NCI-H1417 (cell line): ENCODE results near the gene AOAH.

Source experiments
- DNase-seq, 3 experiments: peaks; one replicate each; lab custom pipeline; 2025; lab: John Stamatoyannopoulos, UW

AOAH gene

DNA sequence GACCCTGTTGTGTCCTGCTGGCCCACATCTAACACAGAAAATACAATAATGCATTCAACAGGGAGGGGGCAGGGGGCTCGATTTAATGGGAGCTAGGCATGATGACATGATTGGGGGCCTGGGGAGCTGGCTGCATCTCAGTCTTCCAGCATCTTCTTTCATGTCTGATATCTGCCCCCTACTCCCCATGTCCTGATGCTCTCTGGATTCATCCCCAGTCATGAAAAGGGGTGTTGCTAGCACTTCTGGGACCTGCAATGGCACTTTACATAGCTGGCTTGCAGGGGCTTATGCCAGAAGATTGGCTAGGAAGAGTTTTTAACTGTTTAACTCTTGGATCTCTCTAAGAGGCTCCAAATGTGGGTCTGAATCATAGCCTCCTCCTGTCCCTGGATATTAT is 94.9 kb downstream of the AOAH start:
- DNase-seq: no peak

DNA sequence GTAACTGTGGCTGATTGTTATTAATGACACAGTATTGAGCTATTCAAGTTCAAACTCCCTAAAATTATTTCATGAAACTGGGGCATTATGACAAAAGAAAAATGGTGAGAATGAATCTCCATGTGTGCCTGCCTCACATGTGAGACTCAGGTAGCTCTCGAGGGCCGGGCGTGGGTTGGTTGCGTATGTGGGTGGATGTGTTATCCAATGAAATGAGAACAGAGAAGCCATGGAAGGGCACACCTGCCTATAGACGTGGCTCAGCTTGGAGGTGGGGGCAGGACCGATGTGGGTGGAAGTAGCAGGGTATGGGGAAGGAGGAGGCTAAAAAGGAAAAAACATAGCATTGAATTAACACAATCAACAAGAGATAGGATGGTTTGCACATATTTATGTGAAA is 96.5 kb downstream of the AOAH start:
- DNase-seq: no peak

DNA sequence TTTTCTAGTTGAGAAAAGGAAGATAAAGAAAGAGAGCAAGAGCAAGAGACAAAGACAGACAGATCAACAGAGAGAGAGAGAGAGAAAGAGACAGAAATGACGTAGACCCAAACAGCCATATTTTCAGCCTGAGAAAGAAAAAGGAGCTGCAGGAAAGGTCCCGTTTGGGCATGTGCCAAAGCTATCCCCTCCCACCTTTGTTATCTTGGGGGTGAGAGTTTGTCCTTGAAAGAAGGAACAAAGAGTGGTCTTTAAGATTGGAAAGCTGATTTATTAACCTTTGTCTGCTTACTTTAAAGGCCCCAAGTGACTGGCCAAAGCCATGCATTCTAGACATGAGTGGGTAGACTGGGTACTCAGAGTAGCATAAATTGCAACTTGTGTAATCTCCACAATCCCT is 98.2 kb downstream of the AOAH start:
- DNase-seq: no peak

DNA sequence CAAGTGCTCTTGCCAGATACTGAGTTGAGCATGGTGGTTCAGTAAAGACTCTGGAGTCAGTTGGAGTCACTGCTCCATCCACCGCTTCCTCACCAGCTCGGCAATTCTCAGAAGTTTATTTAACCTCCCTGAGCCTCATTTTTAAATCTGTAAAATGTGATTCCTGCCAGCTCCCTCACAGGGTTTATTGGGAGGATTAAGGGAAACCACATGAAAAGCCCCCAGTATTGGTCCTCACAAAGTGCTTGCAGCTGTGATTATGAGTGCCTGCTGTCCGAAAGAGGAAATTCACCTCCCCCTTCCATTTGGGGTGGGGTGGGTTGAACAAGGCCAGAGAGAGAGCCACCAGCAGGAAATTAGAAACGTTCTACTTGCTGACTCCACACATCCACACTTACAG is 99.0 kb downstream of the AOAH start:
- no peak for DNase-seq

DNA sequence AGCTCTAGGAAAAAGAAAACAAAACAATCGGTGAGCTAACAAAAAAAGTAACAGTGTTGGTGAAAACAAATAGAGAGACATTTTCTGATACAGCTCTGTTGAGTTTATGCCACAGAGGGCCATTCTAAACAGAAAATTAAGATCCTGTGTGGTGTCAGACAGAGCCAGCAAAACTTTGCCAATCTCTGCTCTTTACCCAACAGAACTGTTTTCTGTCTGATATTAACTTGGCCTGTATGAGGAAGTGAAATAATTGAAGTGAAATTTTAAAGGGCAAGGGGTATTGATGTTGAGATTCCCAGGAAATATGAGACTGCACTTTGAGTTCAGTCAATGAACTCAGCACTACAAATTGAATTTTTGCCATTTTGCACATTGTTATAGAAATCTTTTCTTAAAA is 101.0 kb downstream of the AOAH start:
- no peak for DNase-seq

DNA sequence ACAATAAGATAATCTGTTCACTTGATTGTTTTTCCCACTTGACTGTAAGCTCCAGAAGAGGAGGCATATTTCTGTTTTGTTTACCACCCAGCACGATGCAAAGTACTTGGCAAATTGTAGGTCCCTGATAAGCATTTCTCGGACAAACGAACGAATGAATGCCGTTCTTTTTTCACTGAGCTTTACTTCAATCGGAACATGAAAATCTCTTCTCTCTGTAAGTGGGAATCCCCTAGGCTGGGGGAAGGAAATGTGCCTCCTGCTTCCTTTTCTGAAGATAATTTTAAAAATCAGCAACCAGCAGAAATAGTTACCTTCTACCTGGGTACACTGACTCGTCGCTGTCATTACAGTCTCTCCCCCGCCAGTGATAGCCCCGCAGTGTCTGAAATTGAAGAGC is 102.9 kb downstream of the AOAH start:
- peak in 1 of 3 experiments; percentile 28 for DNase-seq

DNA sequence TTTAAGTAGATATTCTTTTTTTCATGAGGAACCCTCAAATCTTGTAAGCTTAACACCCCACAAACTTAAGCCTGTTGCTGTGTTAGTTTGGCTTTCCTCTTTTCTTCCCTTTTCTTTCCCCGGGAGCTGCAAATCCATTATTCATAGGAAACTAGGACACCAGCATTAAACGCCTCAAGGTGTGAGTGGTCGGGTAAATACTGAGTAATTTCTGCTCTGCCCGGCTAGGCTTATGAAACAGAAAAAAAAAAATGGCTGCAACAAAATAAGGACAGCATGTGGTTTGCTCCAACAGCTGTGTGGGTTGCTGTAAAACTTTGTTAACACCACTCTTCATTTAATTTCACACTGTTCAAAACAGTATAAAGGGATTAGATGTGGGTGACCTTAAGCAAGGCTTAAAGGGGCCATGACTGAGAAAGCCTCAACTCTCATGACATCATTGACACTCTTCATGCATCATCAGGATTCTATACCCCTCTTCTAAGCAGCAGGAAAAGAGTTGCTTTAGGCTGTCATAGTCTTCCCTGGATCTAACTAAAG is 104.1 kb downstream of the AOAH start:
- peak in 1 of 3 experiments; percentile 16 for DNase-seq

DNA sequence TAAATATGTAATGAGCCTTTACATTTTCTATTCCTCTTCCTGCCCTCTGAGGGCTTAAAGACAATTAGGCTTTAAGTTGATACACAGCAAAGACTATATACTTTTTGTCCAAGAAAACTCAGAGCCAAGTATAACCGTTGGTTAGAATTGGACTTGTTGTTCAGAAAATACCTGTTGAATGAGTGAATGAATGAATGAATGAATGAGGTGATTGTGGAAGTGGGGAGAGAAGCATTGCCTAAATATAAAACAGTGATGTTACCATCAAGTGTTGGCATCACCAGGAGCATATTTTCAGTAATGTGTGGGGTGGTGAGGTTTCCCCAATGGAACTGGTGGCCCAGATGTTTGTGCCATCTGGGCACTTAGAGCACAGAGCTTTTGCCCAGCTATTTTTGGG is 106.9 kb downstream of the AOAH start:
- DNase-seq: no peak

DNA sequence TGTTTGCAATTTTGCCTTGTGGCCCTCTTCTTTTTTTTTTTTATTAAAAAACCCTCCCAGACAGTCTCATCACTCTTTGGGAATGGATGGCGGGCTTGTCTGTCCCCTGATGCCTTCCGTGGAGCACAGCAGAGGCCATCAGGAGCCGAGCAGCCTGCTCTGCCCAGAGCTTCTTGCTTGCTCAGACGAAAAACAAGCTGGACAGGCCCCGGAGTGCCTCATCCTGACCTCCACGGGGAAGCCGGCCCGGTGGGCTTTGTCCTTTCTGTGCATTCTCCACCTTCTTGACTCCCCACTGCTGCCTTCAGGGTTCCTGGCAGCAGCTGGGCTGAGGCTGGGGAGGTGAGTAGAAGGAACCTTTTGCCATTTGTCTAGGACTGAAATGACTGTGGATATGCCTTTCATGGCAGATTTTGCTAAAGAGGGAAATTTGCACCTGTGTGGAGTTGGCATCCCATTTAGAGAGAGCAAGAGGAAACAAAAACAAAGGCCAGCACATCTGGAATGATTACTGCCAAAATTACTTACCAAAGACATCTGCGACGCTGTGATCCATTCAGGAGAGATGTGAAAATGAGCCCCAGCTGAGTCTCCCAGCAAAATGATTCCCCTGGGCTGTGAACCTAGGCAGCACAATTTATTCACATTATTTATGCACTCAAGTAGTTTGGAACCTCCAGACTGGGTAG is 108.3 kb downstream of the AOAH start:
- DNase-seq: peak in 1 of 3 experiments; percentile 92

DNA sequence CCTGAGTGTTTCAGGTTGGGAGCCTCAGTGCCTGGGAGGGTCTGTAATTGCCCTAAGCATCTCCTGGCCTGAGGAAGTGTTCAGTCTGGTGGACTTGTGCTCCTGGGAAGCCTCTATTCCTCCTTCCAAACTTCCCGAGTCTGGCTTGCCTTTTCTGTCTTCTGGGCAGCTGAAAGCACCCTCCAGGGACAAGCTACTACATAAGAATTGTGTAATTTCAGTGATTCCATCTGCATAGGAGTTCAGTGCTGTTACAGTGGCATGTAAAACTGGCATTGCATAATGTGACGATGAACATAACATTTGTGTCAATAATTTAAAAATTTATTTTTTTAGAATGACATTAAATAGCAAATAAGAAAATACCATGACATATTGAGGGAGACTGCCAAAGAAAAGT is 109.3 kb downstream of the AOAH start:
- DNase-seq: peak in 1 of 3 experiments; percentile 46

DNA sequence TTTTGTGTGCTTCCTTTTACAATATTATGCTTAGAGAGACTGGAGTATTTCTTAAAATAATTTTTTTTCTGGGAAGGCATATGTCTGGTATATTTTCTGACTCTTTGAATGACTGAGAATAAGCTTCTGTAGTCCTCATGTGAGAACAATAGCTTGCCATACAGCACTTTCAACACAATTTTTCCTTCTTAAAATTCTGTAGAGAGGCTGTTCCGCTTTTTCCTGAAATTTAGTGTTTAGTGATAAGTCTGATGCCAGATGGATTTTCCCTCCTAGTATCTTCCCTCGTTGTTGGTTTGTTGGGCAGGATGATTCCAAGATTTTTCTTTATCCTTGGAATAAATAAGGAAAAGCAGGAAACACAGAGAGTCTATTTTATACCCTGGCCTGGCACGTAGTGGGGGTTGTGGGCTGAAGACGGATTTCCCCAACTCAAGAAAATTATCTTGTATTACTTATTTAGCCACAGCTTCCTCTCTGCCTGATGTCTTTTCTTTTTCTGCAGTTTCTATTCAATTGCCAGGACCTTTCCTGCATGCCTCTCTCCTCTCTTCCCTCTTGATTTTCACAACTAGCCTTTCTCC is 111.2 kb downstream of the AOAH start:
- DNase-seq: no peak

DNA sequence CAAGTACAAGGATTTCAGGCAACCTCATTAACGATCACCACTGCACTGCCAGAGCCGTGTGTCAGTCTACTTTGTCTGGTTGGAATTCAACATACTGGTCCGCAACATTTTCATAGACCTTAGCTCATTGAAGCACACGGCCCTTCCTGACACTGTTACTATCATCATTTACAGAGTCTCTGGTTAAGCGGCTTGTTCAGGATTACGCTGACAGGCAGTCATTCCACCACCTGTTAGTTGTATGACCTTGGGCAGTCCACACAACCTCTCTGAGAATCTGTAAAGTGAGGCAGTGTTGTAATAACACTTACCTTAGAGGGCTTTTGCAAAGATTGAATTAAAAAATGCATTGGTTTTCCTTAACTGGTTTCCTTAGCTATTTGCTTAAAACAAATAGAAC is 112.6 kb downstream of the AOAH start:
- no peak for DNase-seq

DNA sequence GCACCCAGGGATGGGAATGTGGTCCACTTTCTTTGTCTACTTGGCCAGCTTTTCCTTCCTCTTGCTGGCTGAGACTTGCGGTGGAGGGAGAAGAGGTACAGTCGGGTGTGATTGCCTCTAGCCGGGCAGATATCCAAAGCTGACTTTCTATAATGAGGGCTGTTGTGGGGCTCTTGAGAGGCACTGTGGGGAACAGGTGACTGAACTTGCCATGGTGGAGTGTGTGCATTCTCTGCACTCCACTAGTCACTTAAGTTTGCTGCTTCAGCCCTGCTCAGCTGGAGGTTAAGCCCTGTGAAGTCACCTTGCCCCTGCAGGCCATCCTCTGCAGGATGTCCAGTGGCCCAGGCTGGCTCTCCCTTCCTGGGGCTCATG is 116.6 kb downstream of the AOAH start:
- peak in 2 of 3 experiments; percentile 29 to 82 for DNase-seq

DNA sequence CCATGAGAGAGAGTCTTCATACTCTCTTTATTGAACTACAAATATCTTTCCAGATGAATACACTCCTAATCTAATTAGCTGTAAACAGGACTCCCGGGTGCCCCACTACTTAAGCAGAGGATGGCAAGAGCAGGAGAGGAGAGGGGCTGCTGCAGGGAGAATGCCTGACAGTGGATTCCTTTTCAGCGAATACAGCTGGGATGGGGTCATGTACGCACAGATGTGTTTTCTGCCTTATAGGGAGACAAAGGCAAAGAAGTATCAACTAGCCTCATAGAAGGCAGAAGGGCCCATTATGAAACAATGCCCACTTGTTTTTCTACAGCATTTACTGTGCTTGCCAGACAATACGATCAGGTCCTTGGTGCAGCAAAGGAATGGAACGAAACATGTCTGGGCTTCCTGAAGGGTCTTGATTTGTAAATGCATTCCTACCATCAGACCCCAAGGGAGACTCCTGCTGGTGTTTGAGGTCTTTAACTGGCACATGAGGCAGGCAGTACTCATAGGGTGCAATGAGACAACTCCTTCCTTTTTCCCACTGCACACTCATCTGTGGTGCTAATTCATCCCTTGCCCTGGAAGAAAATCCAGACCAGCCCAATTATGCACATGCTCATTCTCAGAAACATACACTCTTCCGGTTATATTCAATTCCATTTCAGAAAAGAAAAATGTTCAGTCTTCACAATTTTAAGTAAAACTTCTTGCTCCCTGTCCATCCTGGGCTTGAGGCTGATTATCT is 117.1 kb downstream of the AOAH start:
- DNase-seq: peak in 2 of 3 experiments; percentile 33 to 40

DNA sequence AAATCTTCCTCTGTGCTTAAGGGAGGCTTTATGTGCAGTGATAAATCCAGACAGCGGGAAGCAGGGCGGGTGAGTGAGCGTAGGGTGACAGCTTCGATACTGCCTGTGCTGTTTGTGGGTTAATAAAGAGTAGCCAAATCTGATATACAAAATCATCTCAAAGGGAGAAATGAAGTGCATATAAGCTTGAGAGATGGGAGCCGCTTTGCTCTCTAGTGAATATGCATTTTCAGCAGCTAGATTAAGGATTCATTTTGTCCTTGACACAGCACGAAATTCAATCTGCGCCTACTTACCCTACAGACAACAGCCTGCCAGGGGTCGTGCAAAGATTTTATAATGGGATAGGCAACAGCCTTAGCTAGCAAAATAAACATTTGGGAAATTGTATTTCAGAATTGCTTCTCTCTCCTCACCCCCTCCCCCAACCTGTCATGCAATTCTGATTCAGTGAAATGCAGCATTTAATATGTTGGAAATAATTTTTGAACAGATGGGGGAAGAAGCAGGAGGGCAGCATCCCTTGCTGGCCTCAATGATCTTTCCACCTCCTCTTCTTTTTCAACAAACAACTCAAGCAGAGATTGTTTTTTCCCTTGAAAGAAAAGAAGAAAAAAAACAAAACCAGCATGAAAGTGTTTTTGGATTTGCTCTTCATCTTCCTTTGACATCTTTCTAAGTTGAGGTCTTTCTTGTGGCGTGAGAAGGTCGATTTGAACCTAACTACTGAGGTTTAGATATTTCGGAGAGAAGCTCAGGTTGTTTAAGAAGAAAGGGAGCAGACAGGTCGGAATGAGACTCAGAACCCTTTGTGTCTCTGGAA is 117.9 kb downstream of the AOAH start:
- peak in 1 of 3 experiments; percentile 42 for DNase-seq

DNA sequence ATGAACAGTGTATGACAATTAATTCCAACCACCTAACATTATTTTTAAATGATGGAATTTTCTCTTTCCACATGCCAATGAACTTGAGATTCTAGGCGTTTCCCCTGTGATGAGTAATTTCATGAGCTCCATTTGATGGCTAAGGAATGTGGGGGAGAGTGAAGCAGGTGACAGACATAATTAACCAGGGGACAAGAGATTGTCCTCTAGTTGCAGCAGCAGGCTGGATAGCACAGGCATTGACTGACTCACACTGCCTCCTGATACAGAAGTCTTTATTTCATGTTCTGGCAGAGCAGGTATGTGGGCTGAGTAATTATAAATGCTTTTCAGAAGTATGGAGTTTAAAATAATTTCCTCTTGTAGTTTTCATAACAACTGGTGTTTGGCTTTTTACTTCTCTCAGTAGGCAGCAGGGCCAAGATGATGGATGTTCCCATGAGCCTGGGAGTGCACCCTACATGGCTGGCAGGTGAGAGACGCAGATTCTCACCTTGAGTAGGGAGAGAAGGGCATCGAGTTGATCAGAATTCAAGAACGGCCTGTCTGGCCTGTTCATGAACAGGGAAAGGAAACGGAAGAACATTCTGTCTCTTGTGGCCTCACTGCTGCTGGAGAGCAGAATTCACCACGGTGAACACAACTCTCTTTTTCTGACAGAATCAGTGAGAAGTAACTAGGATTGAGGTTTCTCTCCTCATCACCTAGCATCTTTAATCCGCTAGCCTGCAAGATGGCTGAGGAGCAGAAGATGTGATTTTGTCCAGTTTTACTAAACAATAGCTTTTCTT is 118.8 kb downstream of the AOAH start:
- DNase-seq: peak in 1 of 3 experiments; percentile 23

DNA sequence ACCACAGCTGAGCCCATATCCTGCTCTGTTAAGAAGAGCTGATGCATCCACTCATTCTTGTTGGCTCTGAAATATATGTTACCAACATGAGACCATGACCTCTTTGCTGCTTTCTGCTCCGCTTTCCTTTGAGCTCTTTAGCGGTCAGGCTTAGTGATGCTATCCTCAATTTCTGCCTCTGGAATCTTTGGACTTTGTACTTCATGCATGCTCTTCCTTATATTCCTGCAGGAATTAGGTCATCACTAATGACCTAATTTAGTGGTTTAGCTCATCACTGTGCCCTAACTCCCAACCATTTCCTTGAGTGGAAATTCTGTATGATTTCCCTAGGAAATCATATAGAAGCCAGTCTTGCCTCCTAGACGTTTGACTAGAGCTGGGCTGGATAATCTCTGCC is 119.5 kb downstream of the AOAH start:
- no peak for DNase-seq

DNA sequence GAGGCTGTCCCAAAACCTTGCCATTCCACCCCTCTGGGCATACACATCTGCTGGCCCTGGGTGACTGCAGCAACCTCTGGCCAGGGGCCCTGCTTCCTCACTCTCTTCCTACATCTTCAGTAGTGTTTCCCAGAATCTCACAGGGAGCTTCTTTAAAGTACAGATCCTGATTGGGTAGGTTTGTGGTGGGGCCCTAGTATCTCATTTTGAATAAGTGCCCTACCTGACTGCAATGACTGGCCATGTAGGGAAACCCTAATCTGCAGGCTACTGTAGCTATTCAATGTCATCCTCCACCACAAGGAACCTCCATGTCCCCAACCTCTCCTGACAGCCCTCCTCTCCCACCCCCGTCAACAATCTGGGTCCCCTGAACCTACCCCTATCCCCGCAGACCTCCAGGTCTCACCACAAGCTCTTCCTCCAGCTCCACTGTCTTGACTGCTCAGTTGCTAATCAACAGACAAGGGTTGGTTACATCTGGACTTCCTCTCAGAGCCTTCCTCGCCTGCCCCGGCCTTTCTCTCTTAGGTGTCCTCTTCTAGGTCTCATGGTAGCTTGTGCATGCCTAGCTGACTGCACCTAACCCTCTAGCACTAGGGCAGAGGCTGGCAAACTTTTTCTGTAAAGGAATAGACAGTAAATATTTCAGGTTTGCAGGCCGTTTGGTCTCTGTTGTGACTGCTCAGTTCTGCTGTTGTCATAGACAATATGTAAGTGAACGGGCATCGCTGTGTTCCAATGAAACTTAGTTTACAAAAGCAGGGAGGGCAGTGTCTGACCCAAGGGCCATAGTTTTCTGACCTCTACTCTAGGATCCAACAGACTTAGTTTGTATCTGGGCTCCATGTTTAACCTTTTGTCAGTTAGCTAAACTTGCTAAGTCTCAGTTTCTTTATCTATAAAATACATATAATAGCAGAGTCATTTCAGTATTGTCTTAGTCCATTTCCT is 121.1 kb downstream of the AOAH start:
- no peak for DNase-seq

DNA sequence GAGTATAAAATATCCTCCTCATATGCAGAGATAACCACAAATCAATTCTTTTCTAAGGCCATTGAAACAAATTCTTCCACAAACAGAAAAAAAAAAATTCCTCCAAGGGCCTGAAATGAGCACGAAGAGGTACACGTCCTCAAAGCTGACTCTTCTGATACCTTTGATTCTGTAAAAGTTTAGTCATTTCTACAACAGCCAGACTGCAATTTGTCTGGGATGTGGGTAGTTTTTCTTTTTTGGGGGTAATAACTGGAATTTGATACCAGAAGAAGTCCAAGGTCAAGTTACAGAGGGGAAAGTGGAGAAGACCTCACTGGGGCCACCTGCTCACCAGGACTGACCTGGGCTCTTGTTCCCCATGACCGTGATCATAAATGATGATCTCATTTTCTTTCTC is 121.8 kb downstream of the AOAH start:
- no peak for DNase-seq

DNA sequence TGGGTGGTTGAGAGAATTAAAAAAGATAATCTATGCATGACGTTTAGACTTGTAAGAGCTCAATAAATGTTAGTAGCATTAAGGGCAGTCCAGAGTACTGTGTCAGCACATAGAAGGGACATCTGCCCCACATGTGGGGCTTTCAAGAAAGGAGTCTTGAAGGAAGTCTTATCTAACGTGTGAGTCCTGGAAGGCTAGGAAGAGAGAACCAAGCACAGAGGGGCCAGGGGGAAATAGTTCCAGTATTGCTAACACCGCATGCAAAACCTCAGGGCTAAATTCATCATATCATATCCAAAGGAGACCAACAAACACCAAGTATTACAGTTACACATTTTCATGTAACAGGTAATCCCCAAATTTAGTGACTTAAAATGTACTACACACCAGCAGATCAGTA is 122.7 kb downstream of the AOAH start:
- DNase-seq: no peak
